Activated CD4-positive, CD25-positive, alpha-beta regulatory T cell treated with anti-CD3 and anti-CD28 coated beads, Interleukin-2, amount 50 U/mL, for 16 hours (primary cell): ENCODE results near the gene FAM184B.

Experiments used
- DNase-seq: peaks from one replicate; pipeline ENCODE4 v3.0.0-alpha.2; 2020; ENCODE audit warnings: low read depth, low spot score

The FAM184B gene

GRCh38 chr4:17583276-17583675 is 198.1 kb downstream of the FAM184B start:
- no peak for DNase-seq

DNA sequence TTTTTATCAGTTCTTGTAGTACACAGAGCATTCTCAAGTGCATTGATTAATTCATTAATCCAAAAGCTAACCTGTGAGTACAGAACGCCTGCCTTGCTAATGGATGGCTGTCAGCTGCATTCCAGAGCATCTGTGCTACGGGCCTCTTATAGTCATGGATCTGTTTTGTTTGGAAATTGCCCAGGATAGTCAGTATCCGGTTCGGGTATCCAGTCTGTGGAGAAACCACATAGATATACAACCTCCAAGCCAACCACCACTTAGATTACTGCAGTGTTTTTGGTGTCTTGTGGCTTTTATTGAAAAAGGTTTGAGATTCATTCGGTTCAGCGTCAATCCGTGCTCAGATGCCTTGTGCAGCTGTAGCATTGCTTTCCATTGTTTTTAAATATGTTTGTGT is 200.5 kb downstream of the FAM184B start:
- no peak for DNase-seq
